Dermis microvascular lymphatic vessel endothelial cell (primary cell): Measurements from ENCODE around the gene CAMK2D. TPM values are rescaled to one million over a fixed set of nuclear protein-coding genes. Genes with fewer than 3 reads are reported as not detected.
"Not testable (repeated sequence)": the region's sequence is repeated elsewhere in the genome, so short reads cannot be mapped to it uniquely, and the experiment has no call there.

Experiments used
- DNase-seq, 2 donors: peaks; one replicate each; pipeline versions ENCODE4 v3.0.0 to v3.0.0-alpha.2; 2010; ENCODE audit warnings: low read depth in 2 of 2
- total RNA-seq: library from RNA; depleted of rRNA; stranded (reverse); fragments of >200 nt; gene quantifications from 2 replicates; pipeline ENCODE4 v1.2.1, GENCODE V29; 2014

CAMK2D gene
- 37.5 and 52.2 TPM in 2 replicates for total RNA-seq

GRCh38 chr4:113761620-113762185 lies at the start of gene CAMK2D:
Gene CAMK2D (minus strand): TSS chr4:113761738. CDS start chr4:113761068, 670 bp downstream.
- peak; percentile 77 to 92 for DNase-seq

- DNase-seq, result no peak
These were observed 49.4 kb upstream of the CAMK2D start for GRCh38 chr4:113810906-113811305.

GRCh38 chr4:113809311-113809710 lies 47.8 kb upstream of the CAMK2D start:
- no peak for DNase-seq

GRCh38 chr4:113806850-113807249 lies 45.3 kb upstream of the CAMK2D start:
- no peak for DNase-seq

GRCh38 chr4:113801882-113802281 lies 40.3 kb upstream of the CAMK2D start:
- DNase-seq, result no peak

- not testable (repeated sequence) for DNase-seq
These were observed 34.8 kb upstream of the CAMK2D start for GRCh38 chr4:113796381-113796780.

- no peak for DNase-seq
These were observed 28.9 kb upstream of the CAMK2D start for GRCh38 chr4:113790478-113790877.

GRCh38 chr4:113788888-113789287 lies 27.4 kb upstream of the CAMK2D start:
- no peak for DNase-seq

GRCh38 chr4:113785781-113786180 lies 24.2 kb upstream of the CAMK2D start:
- DNase-seq, result no peak

GRCh38 chr4:113784497-113785250 lies 23.1 kb upstream of the CAMK2D start:
- DNase-seq, result peak; percentile 69 to 96

GRCh38 chr4:113783701-113784100 lies 22.2 kb upstream of the CAMK2D start:
- no peak for DNase-seq

GRCh38 chr4:113783289-113783688 lies 21.8 kb upstream of the CAMK2D start:
- DNase-seq, result no peak

- DNase-seq, result peak in 1 of 2 donors; percentile 57
These were observed 20.0 kb upstream of the CAMK2D start for GRCh38 chr4:113781439-113782040.

- DNase-seq, result no peak
These were observed 15.1 kb upstream of the CAMK2D start for GRCh38 chr4:113776679-113777078.

- no peak for DNase-seq
These were observed 14.5 kb upstream of the CAMK2D start for GRCh38 chr4:113776016-113776415.

- DNase-seq, result peak in 1 of 2 donors; percentile 10
These were observed 12.2 kb upstream of the CAMK2D start for GRCh38 chr4:113773756-113774155.

- DNase-seq, result no peak
These were observed 11.5 kb upstream of the CAMK2D start for GRCh38 chr4:113773014-113773413.

GRCh38 chr4:113772319-113772718 lies 10.8 kb upstream of the CAMK2D start:
- no peak for DNase-seq

GRCh38 chr4:113769744-113770143 lies 8.2 kb upstream of the CAMK2D start:
- no peak for DNase-seq

GRCh38 chr4:113768952-113769351 lies 7.4 kb upstream of the CAMK2D start:
- DNase-seq, result no peak

GRCh38 chr4:113766882-113767281 lies 5.3 kb upstream of the CAMK2D start:
- no peak for DNase-seq

- no peak for DNase-seq
These were observed 3.3 kb upstream of the CAMK2D start for GRCh38 chr4:113764720-113765264.
